NCI-H146 (cell line): ENCODE results near the gene CDH4.

Source experiments
- DNase-seq: peaks from one replicate; lab custom pipeline; 2025; lab: John Stamatoyannopoulos, UW

The CDH4 gene

GRCh38 chr20:61737812-61738443, 485.9 kb downstream of the CDH4 start:
- DNase-seq, result no peak

GRCh38 chr20:61738601-61739069, 486.6 kb downstream of the CDH4 start:
- DNase-seq, result no peak

GRCh38 chr20:61739086-61739831, 487.2 kb downstream of the CDH4 start:
- no peak for DNase-seq

- no peak for DNase-seq
Measured at GRCh38 chr20:61739832-61740118, 487.7 kb downstream of the CDH4 start.

- no peak for DNase-seq
Measured at GRCh38 chr20:61742097-61742825, 490.2 kb downstream of the CDH4 start.

- DNase-seq, result no peak
Measured at GRCh38 chr20:61743606-61744005, 491.5 kb downstream of the CDH4 start.

GRCh38 chr20:61744691-61745396, 492.8 kb downstream of the CDH4 start:
- DNase-seq, result no peak

- no peak for DNase-seq
Measured at GRCh38 chr20:61745397-61746146, 493.5 kb downstream of the CDH4 start.

- no peak for DNase-seq
Measured at GRCh38 chr20:61746147-61746646, 494.1 kb downstream of the CDH4 start.

- no peak for DNase-seq
Measured at GRCh38 chr20:61746781-61747180, 494.7 kb downstream of the CDH4 start.

- DNase-seq, result no peak
Measured at GRCh38 chr20:61748376-61748775, 496.3 kb downstream of the CDH4 start.

- DNase-seq, result no peak
Measured at GRCh38 chr20:61749406-61750075, 497.5 kb downstream of the CDH4 start.

GRCh38 chr20:61750093-61750492, 498.0 kb downstream of the CDH4 start:
- no peak for DNase-seq

GRCh38 chr20:61752576-61752975, 500.5 kb downstream of the CDH4 start:
- DNase-seq, result no peak

GRCh38 chr20:61753316-61753942, 501.4 kb downstream of the CDH4 start:
- no peak for DNase-seq

- DNase-seq, result no peak
Measured at GRCh38 chr20:61753987-61754956, 502.2 kb downstream of the CDH4 start.

- DNase-seq, result no peak
Measured at GRCh38 chr20:61754976-61755778, 503.1 kb downstream of the CDH4 start.
